Tibial nerve (tissue), 4 donors: Measurements from ENCODE around the gene TMEM116.

Source experiments
- CTCF ChIP-seq, 5 experiments: fragments of 200-600 bp in 3 of 5; fragments of 450-650 bp in 2 of 5; sonication (generic) in 3 of 5; IDR thresholded peaks; one replicate each; pipeline ENCODE4 v1.5.1; 2016 to 2019; ENCODE audit warnings: antibody characterized with exemption in 5 of 5, mild to moderate bottlenecking in 3 of 5, moderate library complexity in 2 of 5
- EP300 ChIP-seq, 2 donors: sonication (generic); formaldehyde crosslinking; IDR thresholded peaks; one replicate each; pipeline ENCODE4 v1.6.1; 2017; ENCODE audit warnings: antibody characterized with exemption in 2 of 2, mild to moderate bottlenecking in 1 of 2
- POLR2A ChIP-seq, 2 donors: fragments of 450-650 bp; IDR thresholded peaks; one replicate each; pipeline ENCODE4 v1.6.1; 2017; ENCODE audit warnings: antibody characterized with exemption in 2 of 2, mild to moderate bottlenecking in 2 of 2, moderate library complexity in 2 of 2

GRCh38 chr12:112018571-112019237 is 5.7 kb upstream of the TMEM116 start:
- TF ChIP-seq CTCF (IDR thresholded peaks at IDR 0.05) = no peak
- TF ChIP-seq EP300 (IDR thresholded peaks at IDR 0.05) = no peak
- TF ChIP-seq POLR2A (IDR thresholded peaks at IDR 0.05) = no peak
